Activated T-cell treated with anti-CD3 and anti-CD28 coated beads, Interleukin-2, amount 50 U/mL, for 72 hours (primary cell): ENCODE measurements around the gene PDZK1IP1. TPM values are rescaled to one million over a fixed set of nuclear protein-coding genes. Genes with fewer than 3 reads are reported as not detected.
"Not testable (repeated sequence)": the region's sequence is repeated elsewhere in the genome, so short reads cannot be mapped to it uniquely, and the experiment has no call there.

Experiments used
- ATAC-seq, 2 donors: fragments of 150-1000 bp; cut with Tn5 transposase; replicated peaks in 1 of 2; 2 replicates each; pipeline ENCODE4 v1.10.0; 2021; ENCODE audit warnings: moderate library complexity in 2 of 2, mild to moderate bottlenecking in 1 of 2
- DNase-seq, 2 donors: peaks; one replicate each; pipeline ENCODE4 v3.0.0; 2021 to 2022; ENCODE audit warnings: mixed read lengths in 1 of 2
- H3K27ac Mint-ChIP-seq: one replicate; pipeline ENCODE4 v1.8.0; 2022; ENCODE audit warnings: mild to moderate bottlenecking, moderate library complexity, mixed read lengths
- H3K27me3 Mint-ChIP-seq: one replicate; pipeline ENCODE4 v1.8.0; 2022; ENCODE audit warnings: low read depth, mixed read lengths
- H3K36me3 Mint-ChIP-seq, 2 donors: one replicate each; pipeline ENCODE4 v1.8.0; 2022; ENCODE audit warnings: mixed read lengths in 2 of 2, mild to moderate bottlenecking in 1 of 2; ENCODE audit not compliant: insufficient read depth in 2 of 2
- H3K4me1 Mint-ChIP-seq: one replicate; pipeline ENCODE4 v1.8.0; 2022; ENCODE audit warnings: low read depth, mixed read lengths
- H3K4me3 Mint-ChIP-seq, 2 donors: one replicate each; pipeline ENCODE4 v1.8.0; 2022; ENCODE audit warnings: mild to moderate bottlenecking in 2 of 2, mixed read lengths in 2 of 2, moderate library complexity in 2 of 2
- H3K9me3 Mint-ChIP-seq, 2 donors: one replicate each; pipeline ENCODE4 v1.8.0; 2022; ENCODE audit warnings: mixed read lengths in 2 of 2
- total RNA-seq, 2 donors: library from RNA; stranded (reverse); gene quantifications; one replicate each; pipeline ENCODE4 v1.2.3, GENCODE V29; 2022

The PDZK1IP1 gene
- total RNA-seq, 2 donors from 2014 or later, result not detected

GRCh38 chr1:47143654-47144053 is 46.2 kb downstream of the PDZK1IP1 start:
- not testable (repeated sequence) for H3K4me3 Mint-ChIP-seq, H3K9me3 Mint-ChIP-seq, ATAC-seq, H3K4me1 Mint-ChIP-seq, DNase-seq, H3K27ac Mint-ChIP-seq, H3K36me3 Mint-ChIP-seq
- H3K27me3 Mint-ChIP-seq, result peaks cover 24% of the 10 kb centered on the region

GRCh38 chr1:47140358-47140757 is 49.5 kb downstream of the PDZK1IP1 start:
- not testable (repeated sequence) for H3K27ac Mint-ChIP-seq, H3K4me3 Mint-ChIP-seq, H3K9me3 Mint-ChIP-seq, H3K36me3 Mint-ChIP-seq, DNase-seq, H3K4me1 Mint-ChIP-seq, ATAC-seq
- peaks cover 23% of the 10 kb centered on the region for H3K27me3 Mint-ChIP-seq

- no peak for ATAC-seq
- Mint-ChIP-seq H3K27ac (no peak overlapping the region), H3K36me3 (no peaks in the 10 kb centered on the region), H3K27me3 (peaks cover 27% of the 10 kb centered on the region), H3K4me1 (no peaks in the 10 kb centered on the region), H3K9me3 (peaks cover 0 to 1% of the 10 kb centered on the region in 2 donors), H3K4me3 (no peak overlapping the region)
- no peak for DNase-seq
These were observed 51.8 kb downstream of the PDZK1IP1 start for GRCh38 chr1:47137925-47138615.

GRCh38 chr1:47137198-47137597 is 52.6 kb downstream of the PDZK1IP1 start, which contains the start of gene CYP4A22:
Gene CYP4A22 (plus strand): TSS chr1:47137441. CDS start chr1:47137486, 45 bp downstream.
- no peak within 1 kb of the TSS for H3K4me3 Mint-ChIP-seq

More at GRCh38 chr1:47137198-47137597, 52.6 kb downstream of the PDZK1IP1 start, which contains the start of gene CYP4A22:
- peaks cover 26% of the 10 kb centered on the region for H3K27me3 Mint-ChIP-seq
- no peaks in the 10 kb centered on the region for H3K36me3 Mint-ChIP-seq
- no peaks in the 10 kb centered on the region for H3K4me1 Mint-ChIP-seq
- DNase-seq (no peak), ATAC-seq (no peak)
- H3K9me3 Mint-ChIP-seq, result peaks cover 0 to 1% of the 10 kb centered on the region in 2 donors
- H3K27ac Mint-ChIP-seq, result no peak within 1 kb of the TSS

Other genes starting within 250 kb of the PDZK1IP1 start
- not detected for gene CYP4A11, start 248.6 kb downstream of the PDZK1IP1 start, total RNA-seq
- gene CYP4X1, start 166.4 kb downstream of the PDZK1IP1 start, total RNA-seq, result not detected
- not detected for gene CYP4Z1, start 122.8 kb downstream of the PDZK1IP1 start, total RNA-seq
- gene CYP4A22, start 52.6 kb downstream of the PDZK1IP1 start, total RNA-seq, result not detected
- under 1 TPM; 0.17 to 0.30 TPM for gene TAL1, start 42.2 kb upstream of the PDZK1IP1 start, total RNA-seq
- gene STIL, start 124.1 kb upstream of the PDZK1IP1 start, total RNA-seq, result 10 to 100 TPM; 26.8 to 32.2 TPM
- 100 to 1,000 TPM; 108 to 117 TPM for gene CMPK1, start 143.8 kb upstream of the PDZK1IP1 start, total RNA-seq
- gene FOXE3, start 226.2 kb upstream of the PDZK1IP1 start, total RNA-seq, result not detected
- under 1 TPM; 0.14 to 0.28 TPM for gene FOXD2, start 248.0 kb upstream of the PDZK1IP1 start, total RNA-seq